Stimulated activated naive CD8-positive, alpha-beta T cell treated with anti-CD3 and anti-CD28 coated beads, Interleukin-15, Interleukin-2, amounts not matched to agents 100 ng/mL and 50 ng/mL, for 24 hours (primary cell): ENCODE data around the gene PLCG2.
"Not testable (repeated sequence)": the region's sequence is repeated elsewhere in the genome, so short reads cannot be mapped to it uniquely, and the experiment has no call there.

Source experiments
- H3K27ac Mint-ChIP-seq: one replicate; pipeline ENCODE4 v1.8.0; 2021; ENCODE audit warnings: mild to moderate bottlenecking, mixed read lengths
- H3K27me3 Mint-ChIP-seq: one replicate; pipeline ENCODE4 v1.8.0; 2021; ENCODE audit warnings: mixed read lengths
- H3K36me3 Mint-ChIP-seq: one replicate; pipeline ENCODE4 v1.8.0; 2021; ENCODE audit warnings: low read depth, mixed read lengths
- H3K4me1 Mint-ChIP-seq: one replicate; pipeline ENCODE4 v1.8.0; 2021; ENCODE audit warnings: low read depth, mixed read lengths
- H3K4me3 Mint-ChIP-seq: one replicate; pipeline ENCODE4 v1.8.0; 2021; ENCODE audit warnings: mild to moderate bottlenecking, mixed read lengths
- H3K9me3 Mint-ChIP-seq: one replicate; pipeline ENCODE4 v1.8.0; 2021; ENCODE audit warnings: mixed read lengths

PLCG2 gene

DNA sequence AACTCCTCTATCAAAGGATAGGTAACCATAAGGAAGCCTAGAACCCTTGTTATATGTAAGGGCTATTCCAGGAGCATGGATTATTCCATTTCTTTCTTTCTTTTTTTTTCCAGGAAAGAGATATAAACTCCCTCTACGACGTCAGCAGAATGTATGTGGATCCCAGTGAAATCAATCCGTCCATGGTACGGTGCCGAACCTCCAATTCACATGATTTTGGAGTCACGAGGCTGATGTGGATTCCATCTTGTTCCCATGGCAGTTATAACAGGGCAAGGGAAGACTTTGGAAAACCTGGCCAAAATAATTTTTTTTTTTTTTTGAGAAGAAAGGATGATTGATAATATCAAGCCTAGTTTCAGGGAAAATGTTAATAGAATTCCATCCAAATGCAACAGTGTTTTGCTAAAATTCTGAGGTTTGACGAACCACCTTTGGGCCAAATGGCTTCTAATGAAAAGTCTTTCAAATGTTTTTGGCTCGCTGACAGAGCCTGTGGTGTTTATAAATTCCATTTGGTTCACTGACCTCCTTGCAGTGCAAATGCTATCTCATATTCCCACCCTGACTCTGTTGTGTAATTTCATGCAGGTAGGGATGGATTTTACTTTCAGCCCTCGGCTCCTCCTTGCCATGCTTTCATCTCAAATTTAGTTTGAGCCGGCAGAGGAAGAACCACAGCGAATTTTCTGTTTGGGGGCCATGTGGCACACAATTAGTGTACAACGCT is 142.2 kb downstream of the PLCG2 start:
- Mint-ChIP-seq H3K4me3 (no peak overlapping the region), H3K27me3 (no peaks in the 10 kb centered on the region), H3K27ac (no peak overlapping the region), H3K4me1 (no peaks in the 10 kb centered on the region), H3K36me3 (no peaks in the 10 kb centered on the region), H3K9me3 (no peaks in the 10 kb centered on the region)

DNA sequence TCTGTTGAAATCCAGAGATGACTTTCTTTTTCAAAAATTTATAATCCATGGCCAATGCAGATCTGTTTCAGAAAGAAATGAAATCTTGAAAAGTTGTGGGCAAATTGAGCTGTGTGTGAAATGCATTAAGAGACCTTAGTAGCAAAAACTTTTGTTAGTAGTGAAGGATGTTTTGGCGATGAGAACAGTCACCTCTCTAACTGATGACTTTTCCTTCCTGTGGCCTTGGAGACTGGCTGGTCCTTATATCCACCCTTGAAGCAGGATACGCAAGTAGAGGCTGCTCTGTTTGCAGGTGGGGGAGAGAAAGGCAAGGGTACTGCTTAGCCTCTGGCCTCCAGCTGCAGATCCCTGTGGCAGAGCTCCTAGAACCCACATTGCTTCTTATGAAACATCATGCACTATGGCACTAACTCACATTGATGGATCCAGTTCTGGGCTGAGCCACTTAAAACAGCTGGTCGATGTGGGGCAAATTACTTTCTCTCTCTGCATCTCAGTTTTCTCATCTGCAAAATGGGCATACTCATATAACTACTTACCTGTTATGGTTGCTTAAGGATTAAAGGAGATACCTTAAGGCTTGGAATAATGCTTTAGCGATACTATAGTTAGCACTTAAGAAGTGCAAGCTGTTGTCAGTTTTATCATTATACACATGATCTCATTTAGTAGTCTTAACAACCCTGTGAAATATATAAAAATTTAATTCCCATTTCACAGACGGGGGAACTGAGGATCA is 142.9 kb downstream of the PLCG2 start:
- Mint-ChIP-seq H3K4me1 (no peaks in the 10 kb centered on the region), H3K27ac (no peak overlapping the region), H3K36me3 (no peaks in the 10 kb centered on the region), H3K27me3 (no peaks in the 10 kb centered on the region), H3K9me3 (no peaks in the 10 kb centered on the region), H3K4me3 (no peak overlapping the region)

DNA sequence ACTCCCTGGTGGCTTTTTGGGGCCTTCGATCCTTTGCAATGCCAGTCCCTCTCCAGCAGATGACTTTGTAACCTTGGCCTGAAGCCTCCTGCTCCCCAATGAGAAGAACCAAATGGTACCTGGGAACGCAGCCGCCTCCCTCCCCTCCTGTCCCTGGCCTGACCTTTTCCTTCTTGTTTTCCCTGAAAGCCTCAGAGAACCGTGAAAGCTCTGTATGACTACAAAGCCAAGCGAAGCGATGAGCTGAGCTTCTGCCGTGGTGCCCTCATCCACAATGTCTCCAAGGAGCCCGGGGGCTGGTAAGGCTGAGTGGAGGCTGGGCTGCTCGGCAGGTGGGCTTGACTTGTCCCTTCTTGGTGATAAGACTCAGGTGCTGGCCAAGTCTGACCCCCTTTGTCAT is 144.2 kb downstream of the PLCG2 start:
- H3K4me1 Mint-ChIP-seq: no peaks in the 10 kb centered on the region
- H3K27me3 Mint-ChIP-seq: no peaks in the 10 kb centered on the region
- H3K4me3 Mint-ChIP-seq: no peak overlapping the region
- no peaks in the 10 kb centered on the region for H3K36me3 Mint-ChIP-seq
- no peak overlapping the region for H3K27ac Mint-ChIP-seq
- H3K9me3 Mint-ChIP-seq: no peaks in the 10 kb centered on the region

- H3K36me3 Mint-ChIP-seq: no peaks in the 10 kb centered on the region
- H3K27ac Mint-ChIP-seq: no peak overlapping the region
- no peak overlapping the region for H3K4me3 Mint-ChIP-seq
- no peaks in the 10 kb centered on the region for H3K9me3 Mint-ChIP-seq
- no peaks in the 10 kb centered on the region for H3K27me3 Mint-ChIP-seq
- peaks cover 6% of the 10 kb centered on the region for H3K4me1 Mint-ChIP-seq
These were observed 145.9 kb downstream of the PLCG2 start for GRCh38 chr16:81925016-81925415.

GRCh38 chr16:81926036-81926435 is 146.9 kb downstream of the PLCG2 start:
- no peaks in the 10 kb centered on the region for H3K36me3 Mint-ChIP-seq
- no peaks in the 10 kb centered on the region for H3K9me3 Mint-ChIP-seq
- no peak overlapping the region for H3K4me3 Mint-ChIP-seq
- no peak overlapping the region for H3K27ac Mint-ChIP-seq
- H3K27me3 Mint-ChIP-seq: no peaks in the 10 kb centered on the region
- H3K4me1 Mint-ChIP-seq: peaks cover 6% of the 10 kb centered on the region

DNA sequence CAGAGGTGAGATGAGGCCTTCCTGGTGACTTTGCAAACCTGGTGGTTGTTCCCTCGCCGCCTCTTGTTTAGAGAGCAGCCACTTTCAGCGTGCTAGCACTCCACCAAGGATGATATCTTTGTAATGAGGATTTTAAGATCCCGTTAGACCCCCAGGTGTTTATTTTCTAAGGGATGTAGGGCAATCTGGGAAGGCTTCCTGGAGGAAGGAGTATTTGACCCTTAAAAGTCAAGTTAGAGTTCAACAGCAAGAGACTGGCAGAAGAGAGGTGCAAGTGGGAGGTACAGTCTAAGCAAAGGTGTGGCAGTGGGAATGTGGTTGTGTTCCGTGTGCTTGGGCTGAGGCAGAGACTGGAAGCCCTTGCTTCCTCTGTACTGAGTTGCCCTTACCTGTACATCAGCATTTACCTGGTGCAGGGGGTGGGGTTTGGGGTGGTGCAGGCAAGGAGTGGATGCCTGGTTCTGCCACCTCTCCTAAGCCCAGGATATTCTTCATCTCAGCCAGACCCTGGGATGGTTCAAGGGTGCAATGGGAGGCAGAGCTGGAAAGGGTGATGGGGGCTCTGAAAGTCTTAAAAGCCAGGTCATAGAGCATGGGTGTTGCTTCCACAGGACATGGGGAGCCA is 148.6 kb downstream of the PLCG2 start:
- H3K27ac Mint-ChIP-seq: no peak overlapping the region

GRCh38 chr16:81928271-81928918 is 149.3 kb downstream of the PLCG2 start:
- Mint-ChIP-seq H3K27ac (no peak overlapping the region), H3K4me1 (peaks cover 6% of the 10 kb centered on the region), H3K9me3 (no peaks in the 10 kb centered on the region), H3K36me3 (no peaks in the 10 kb centered on the region), H3K27me3 (no peaks in the 10 kb centered on the region), H3K4me3 (no peak overlapping the region)

More for the DNA sequence above, 148.6 kb downstream of the PLCG2 start:
- H3K4me1 Mint-ChIP-seq: peaks cover 6% of the 10 kb centered on the region
- H3K4me3 Mint-ChIP-seq: no peak overlapping the region
- no peaks in the 10 kb centered on the region for H3K27me3 Mint-ChIP-seq
- no peaks in the 10 kb centered on the region for H3K9me3 Mint-ChIP-seq
- H3K36me3 Mint-ChIP-seq: no peaks in the 10 kb centered on the region

DNA sequence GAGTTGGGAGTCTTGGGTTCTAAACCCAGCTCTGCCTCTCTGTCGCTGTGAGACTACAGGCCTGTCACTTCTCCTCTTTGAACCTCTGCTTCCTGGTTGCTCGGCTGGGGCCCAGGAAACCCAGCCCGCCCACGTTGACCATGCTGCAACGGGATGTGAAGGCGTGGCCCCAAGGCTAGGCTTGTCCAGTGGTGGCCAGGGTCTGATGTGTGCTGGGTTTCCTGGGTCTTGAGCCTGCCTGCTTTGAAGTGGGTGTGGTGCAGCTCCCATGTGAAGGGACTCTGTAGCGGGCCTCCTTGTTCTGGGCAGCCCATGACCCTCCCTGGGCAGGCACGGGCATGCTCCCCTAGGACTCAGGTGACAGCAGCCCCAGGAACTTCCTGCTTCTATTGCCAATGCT is 149.9 kb downstream of the PLCG2 start:
- H3K4me1 Mint-ChIP-seq: peaks cover 6% of the 10 kb centered on the region
- no peaks in the 10 kb centered on the region for H3K36me3 Mint-ChIP-seq
- no peaks in the 10 kb centered on the region for H3K27me3 Mint-ChIP-seq

DNA sequence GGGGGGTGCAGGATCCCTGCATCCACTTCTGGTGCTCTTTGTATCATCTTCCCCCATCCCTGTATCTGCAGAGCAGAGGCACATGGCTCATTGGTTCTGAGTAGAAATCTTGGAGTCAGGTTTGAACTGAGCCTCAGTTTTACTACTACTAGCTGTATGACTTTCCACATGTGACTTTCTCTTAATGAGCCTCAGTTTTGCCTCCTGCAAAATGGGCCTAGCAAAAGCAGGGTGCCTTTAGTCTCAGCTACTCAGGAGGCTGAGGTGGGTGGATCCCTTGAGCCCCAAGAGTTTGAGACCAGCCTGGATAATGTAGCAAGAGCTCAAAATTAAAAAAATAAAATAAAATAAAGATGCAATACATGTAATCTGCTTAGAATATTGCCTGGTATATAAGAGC is 150.8 kb downstream of the PLCG2 start:
- H3K4me1 Mint-ChIP-seq: peaks cover 6% of the 10 kb centered on the region
- no peak overlapping the region for H3K4me3 Mint-ChIP-seq
- H3K9me3 Mint-ChIP-seq: no peaks in the 10 kb centered on the region
- no peak overlapping the region for H3K27ac Mint-ChIP-seq
- no peaks in the 10 kb centered on the region for H3K36me3 Mint-ChIP-seq
- H3K27me3 Mint-ChIP-seq: no peaks in the 10 kb centered on the region

More for the DNA sequence above, 149.9 kb downstream of the PLCG2 start:
- no peaks in the 10 kb centered on the region for H3K9me3 Mint-ChIP-seq
- no peak overlapping the region for H3K27ac Mint-ChIP-seq
- no peak overlapping the region for H3K4me3 Mint-ChIP-seq

GRCh38 chr16:81931927-81932326 is 152.8 kb downstream of the PLCG2 start:
- no peak overlapping the region for H3K27ac Mint-ChIP-seq
- peaks cover 5% of the 10 kb centered on the region for H3K36me3 Mint-ChIP-seq
- no peaks in the 10 kb centered on the region for H3K9me3 Mint-ChIP-seq
- H3K4me1 Mint-ChIP-seq: peaks cover 6% of the 10 kb centered on the region
- no peaks in the 10 kb centered on the region for H3K27me3 Mint-ChIP-seq
- no peak overlapping the region for H3K4me3 Mint-ChIP-seq

DNA sequence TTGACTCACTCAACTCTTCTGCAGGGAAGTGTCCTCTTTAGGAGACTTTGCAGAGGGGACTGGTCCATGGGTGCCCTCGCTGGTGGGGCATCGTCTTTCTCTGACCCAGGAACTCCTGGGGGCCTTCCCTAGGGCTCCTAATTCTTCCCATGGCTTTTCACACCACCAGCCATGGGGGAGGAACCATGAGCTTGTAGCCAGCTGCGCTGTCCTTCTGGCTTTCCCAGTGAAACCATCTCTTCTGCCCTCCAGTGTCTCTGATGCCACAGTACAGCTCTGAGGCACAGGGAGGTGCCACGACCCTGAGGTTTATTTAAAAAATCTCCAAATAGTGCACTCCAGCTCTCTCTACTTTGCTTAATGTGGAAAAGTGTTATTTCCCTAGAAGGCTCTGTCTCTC is 153.6 kb downstream of the PLCG2 start:
- H3K4me1 Mint-ChIP-seq: peaks cover 6% of the 10 kb centered on the region
- no peak overlapping the region for H3K4me3 Mint-ChIP-seq
- no peak overlapping the region for H3K27ac Mint-ChIP-seq
- no peaks in the 10 kb centered on the region for H3K27me3 Mint-ChIP-seq
- peaks cover 5% of the 10 kb centered on the region for H3K36me3 Mint-ChIP-seq
- no peaks in the 10 kb centered on the region for H3K9me3 Mint-ChIP-seq

DNA sequence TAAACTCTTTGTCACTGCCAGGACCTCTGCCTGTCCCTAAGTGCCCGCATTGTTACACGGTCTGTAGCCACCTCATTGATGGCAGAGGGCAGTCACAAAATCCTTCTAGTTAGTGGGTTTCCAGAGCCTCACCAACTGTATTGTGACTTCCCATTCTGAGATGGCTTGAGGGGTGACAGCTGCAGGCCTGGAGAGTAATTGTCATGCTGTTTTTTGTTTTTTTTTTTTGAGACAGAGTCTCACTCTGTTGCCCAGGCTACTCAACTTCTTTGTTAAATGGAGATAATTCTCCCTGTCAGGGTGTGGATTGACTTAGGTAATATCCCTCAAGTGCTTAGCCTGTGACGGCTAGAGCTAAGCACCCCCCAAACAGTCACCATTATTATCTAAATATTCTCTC is 154.3 kb downstream of the PLCG2 start:
- Mint-ChIP-seq H3K4me1 (peaks cover 6% of the 10 kb centered on the region), H3K4me3 (no peak overlapping the region), H3K27ac (no peak overlapping the region), H3K9me3 (no peaks in the 10 kb centered on the region), H3K36me3 (peaks cover 5% of the 10 kb centered on the region), H3K27me3 (no peaks in the 10 kb centered on the region)

- H3K27me3 Mint-ChIP-seq, H3K4me3 Mint-ChIP-seq, H3K9me3 Mint-ChIP-seq, H3K27ac Mint-ChIP-seq, H3K36me3 Mint-ChIP-seq, H3K4me1 Mint-ChIP-seq: not testable (repeated sequence)
These were observed 155.6 kb downstream of the PLCG2 start for GRCh38 chr16:81934711-81935110.

- Mint-ChIP-seq H3K4me1 (no peaks in the 10 kb centered on the region), H3K9me3 (no peaks in the 10 kb centered on the region), H3K27me3 (no peaks in the 10 kb centered on the region), H3K4me3 (no peak overlapping the region), H3K36me3 (peaks cover 5% of the 10 kb centered on the region), H3K27ac (no peak overlapping the region)
These were observed 157.3 kb downstream of the PLCG2 start for GRCh38 chr16:81936209-81937000.
